Stimulated activated CD8-positive, alpha-beta memory T cell treated with anti-CD3 and anti-CD28 coated beads, Interleukin-7, amount 100 ng/mL, for 1 hour (primary cell): ENCODE data around the gene ABCA13.
"Not testable (repeated sequence)": the region's sequence is repeated elsewhere in the genome, so short reads cannot be mapped to it uniquely, and the experiment has no call there.

ENCODE experiments used
- DNase-seq, 2 donors: peaks; one replicate each; pipeline ENCODE4 v3.0.0-alpha.2; 2020; ENCODE audit warnings: low read depth in 2 of 2

The ABCA13 gene

GRCh38 chr7:48171202-48171601 is at the start of gene ABCA13:
ABCA13 (plus strand) TSS chr7:48171458; CDS start chr7:48171484, 26 bp downstream.
- DNase-seq, result no peak

- DNase-seq, result no peak
Observed at GRCh38 chr7:48126037-48126436, 45.2 kb upstream of the ABCA13 start.

DNA sequence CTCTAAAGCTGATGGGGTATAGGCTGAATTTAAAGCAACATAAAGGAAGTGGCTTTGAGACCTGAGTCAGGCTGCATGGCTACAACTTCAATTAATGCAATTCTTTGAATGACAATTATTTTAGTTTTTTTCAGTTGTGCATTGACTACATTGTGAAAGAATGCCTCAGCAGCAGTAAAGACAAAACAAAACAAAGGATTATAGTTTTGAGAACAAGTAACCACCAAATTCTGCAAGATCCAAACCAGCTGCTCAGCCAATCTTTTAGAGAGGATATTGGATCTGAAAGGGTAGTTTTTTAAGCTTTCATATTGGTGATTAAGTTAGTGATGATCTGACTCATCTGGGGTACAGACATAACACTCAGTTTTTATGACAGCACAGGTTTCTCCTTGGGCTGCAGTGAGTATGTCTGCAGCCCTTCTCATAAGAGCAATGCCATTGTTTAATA is 40.6 kb upstream of the ABCA13 start:
- DNase-seq, result no peak

GRCh38 chr7:48132792-48133191 is 38.5 kb upstream of the ABCA13 start:
- DNase-seq, result no peak

GRCh38 chr7:48139459-48139858 is 31.8 kb upstream of the ABCA13 start:
- DNase-seq, result no peak

GRCh38 chr7:48140001-48140681 is 31.1 kb upstream of the ABCA13 start:
- no peak for DNase-seq

DNA sequence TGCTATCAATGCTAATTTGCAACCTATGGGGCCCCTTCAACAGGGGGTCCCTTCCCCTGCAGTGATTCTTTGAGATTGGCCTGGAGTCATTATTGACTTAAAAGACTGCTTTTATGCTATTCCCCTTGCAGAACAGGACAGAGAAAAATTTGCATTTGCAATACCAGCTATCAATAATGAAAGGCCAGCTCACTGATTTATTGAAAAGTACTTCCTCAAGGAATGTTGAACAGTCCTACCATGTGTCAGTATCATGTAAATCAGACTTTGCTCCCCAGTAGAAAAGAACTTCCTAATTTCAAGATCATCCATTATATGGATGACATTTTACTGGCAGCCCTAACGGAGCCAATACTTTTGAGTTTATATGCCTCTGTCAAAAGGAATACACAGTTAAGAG is 29.7 kb upstream of the ABCA13 start:
- DNase-seq, result no peak

DNA sequence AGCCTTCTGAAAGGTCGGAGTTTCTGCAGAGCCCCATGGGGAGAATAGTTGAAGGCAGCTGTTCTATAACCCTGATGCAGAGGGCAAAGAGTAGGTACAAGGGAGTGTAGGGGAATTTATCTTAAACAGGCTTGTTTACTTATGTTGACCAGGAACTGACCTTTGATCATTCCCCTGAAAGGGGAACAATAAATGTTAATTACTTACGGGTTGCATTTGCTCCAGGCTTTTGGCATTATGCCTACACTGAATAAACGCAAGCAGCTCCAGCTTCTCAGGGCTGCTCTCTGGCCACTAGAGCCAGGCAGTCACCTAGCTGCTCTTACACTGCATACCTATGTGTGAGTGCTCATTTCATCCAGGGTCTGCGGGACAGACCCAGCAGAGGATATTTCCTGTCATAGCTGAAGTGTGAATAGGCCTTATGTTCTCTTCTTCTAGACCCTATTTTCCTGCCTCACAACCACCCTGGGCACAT is 26.9 kb upstream of the ABCA13 start:
- DNase-seq, result no peak

DNA sequence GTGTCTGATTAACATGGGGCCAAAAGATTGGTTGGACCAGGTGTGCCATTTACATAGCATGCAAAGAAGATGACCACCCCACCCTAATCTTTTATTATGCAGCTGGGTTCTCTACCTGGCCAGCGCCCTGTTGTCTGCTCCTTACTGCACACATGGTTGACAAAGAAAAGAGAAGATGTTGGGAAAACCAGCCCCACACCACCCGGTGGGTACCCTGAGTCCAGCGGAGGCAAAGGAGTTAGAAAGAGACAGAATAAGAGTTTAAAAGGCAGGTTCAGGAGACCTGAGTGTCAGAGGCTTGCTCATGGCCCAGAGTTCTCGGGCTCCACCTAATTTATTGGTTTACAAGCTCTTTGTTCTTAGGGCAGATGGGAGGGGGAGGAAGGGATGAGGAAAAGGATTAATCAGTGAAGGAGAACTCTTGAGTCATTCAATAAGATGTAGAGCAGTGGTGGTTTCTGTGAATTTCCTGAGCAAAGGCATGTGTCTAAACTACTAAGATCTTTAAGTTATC is 24.1 kb upstream of the ABCA13 start:
- DNase-seq, result no peak

DNA sequence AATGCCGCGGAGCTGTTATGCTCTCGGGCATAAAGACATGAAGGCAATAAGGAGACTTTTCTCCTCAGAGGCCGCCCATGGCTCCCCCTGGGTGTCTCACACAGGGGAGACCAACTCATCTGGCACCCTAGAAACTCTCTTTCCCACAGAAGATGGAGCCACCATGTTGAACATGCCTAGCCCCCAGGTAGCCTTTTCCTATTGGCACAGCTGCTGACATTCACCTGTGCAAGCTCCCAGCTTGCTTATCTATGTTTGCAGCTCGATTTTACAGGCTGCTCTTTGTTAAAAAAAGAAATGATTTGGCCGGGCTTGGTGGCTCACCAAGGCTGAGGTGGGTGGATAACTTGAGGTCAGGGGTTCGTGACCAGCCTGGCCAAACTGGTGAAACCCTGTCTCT is 23.6 kb upstream of the ABCA13 start:
- not testable (repeated sequence) for DNase-seq

DNA sequence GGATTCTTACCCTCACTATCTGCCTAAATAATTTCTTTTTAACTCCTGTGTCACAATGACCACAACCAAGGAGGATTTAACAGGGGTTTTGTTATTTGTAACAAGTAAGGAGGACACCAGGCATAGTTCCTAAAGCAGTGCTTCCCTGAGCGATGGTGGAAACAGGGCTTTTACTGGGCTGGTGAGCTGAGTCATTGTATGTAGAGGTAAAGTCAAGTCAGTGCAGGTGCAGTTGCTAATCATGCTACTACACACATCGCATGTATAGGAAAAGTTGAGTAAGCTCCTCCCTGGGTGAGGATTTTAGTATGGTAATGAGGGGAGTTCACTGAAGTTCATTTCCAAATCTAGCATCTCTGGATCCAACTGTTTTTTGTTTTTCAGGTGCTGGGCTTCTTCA is 22.9 kb upstream of the ABCA13 start:
- DNase-seq, result no peak

DNA sequence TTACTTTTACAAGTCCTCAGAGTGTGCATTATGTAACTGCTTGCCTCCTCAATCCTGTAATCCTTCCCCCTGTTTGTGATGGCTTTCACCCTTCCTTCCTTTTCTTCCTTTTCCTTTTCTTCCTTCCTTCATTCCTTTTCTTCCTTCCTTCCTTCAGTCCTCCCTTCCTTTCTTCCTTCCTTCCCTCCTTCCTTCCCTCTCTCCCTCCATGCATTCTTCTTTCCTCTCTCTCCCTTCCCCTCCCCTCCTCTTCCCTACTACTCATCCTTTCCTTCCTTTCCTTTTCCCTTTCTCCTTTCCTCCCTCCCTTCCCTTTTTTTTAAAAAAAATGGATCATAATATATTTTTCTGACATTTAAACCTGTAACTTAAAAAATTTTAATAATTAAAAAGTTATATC is 22.2 kb upstream of the ABCA13 start:
- no peak for DNase-seq

DNA sequence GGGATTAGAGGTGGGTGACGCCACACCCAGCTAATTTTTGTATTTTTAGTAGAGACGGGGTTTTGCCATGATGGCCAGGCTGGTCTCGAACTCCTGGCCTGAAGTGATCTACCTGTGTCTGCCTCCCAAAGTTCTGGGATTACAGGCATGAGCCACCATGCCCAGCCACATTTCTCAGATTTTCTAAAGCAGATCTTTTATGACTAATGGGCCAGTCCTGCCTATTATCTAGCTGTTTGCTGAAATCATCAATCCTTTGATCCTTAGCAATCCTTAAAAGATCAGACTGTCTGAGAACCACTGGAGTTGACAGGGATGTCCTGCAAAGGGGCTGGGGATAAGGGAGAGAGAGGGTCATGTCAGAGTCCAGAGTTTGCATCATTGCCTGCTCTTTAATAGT is 21.2 kb upstream of the ABCA13 start:
- no peak for DNase-seq

GRCh38 chr7:48154792-48155413 is 16.4 kb upstream of the ABCA13 start:
- no peak for DNase-seq

GRCh38 chr7:48158404-48158803 is 12.9 kb upstream of the ABCA13 start:
- DNase-seq, result no peak

- DNase-seq, result no peak
Observed at GRCh38 chr7:48161407-48162125, 9.7 kb upstream of the ABCA13 start.

- DNase-seq, result no peak
Observed at GRCh38 chr7:48165157-48165556, 6.1 kb upstream of the ABCA13 start.

DNA sequence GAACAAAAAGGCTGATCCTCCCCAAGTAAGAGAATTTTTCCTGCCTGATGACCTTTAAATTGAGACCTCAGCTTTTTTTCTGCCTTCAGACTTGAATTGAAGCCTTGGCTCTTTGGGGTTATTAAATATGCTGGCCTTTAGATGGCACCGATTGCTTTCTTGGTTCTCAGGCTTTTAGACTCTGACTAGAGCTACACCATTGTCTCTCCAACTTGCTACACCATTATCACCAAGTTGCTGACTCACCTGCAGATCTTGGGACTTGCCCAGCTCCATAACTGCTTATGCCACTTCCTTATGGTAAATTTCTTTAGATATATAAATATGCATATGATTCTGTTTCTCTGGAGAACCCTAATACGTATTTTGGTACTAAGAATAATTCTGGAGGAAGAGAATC is 3.1 kb upstream of the ABCA13 start:
- DNase-seq, result no peak

DNA sequence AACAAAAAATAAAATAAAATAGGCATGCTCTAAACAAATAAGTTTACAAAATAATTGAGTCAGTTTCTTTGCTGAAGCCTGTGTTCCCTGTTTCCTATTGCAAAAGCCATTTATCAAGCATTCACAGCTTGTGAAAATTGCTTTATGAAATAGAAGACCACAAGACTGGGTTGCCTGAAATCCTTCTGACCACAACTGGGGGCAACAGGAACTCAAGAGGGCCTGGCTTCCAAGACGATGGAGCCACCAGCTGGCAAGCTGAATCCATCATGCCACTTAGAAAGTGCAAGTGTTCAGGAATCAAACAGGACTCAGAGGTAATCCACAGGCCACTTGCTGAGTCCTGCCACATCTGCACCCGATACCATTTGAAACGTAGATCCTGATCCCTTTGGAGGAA is 752 bp upstream of the ABCA13 start:
- no peak for DNase-seq

GRCh38 chr7:48173313-48173712 is 2.1 kb downstream of the ABCA13 start:
- DNase-seq, result no peak

DNA sequence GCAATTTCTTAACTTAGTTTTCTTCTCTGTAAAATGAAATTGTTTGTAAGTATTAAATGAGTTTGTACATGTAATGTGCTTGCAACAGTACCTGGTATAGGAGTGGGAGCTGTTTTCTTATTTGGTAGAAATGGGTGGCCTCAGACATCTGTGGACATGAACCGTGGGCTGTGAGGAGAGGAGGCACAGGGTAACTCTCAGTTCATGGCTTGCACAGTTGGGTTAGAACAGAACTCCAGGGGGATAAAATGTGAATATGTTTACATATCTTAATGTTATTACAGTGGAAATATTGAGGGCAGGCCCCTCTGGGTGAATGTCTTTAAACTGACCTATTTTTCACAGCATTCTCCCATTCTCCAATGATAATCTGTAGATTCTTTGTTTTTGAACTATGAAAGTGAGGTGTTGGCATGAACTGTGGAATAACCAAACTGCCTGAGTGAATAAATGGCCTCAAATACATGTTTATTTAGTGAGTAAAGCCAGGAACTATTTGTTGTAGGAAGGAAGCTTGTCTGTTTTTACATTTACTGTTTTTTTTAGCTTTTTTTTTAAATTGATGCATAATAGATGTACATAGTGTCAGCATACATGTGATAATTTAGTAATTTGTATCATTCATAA is 2.6 kb downstream of the ABCA13 start:
- no peak for DNase-seq

DNA sequence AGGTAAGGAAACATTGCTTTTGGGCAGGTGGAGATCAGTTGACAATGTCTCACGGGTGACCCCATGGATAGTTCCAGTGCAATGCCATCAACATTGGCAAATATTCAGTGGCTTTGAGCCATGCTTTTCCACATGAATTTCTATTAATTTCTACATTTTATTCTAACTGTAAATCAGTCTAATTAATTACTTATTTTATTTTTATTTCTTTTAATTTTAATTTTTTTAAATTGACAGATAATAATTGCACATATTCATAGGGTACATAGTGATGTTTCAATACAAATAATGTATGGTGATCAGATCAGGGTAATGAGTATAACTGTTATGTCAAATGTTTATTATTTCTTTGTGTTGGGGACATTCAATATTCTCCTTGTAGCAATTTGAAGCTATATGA is 3.8 kb downstream of the ABCA13 start:
- no peak for DNase-seq
